Nephron progenitor cell (in vitro differentiated cells): Measurements from ENCODE around the gene MRPL33.
"Not testable (repeated sequence)": the region's sequence is repeated elsewhere in the genome, so short reads cannot be mapped to it uniquely, and the experiment has no call there.

ENCODE experiments used
- DNase-seq: peaks from one replicate; pipeline ENCODE4 v3.0.0; 2021
- H3K27ac Mint-ChIP-seq: 2 replicates; pipeline ENCODE4 v1.8.0; 2021; ENCODE audit warnings: mild to moderate bottlenecking, moderate library complexity, mixed read lengths
- H3K27me3 Mint-ChIP-seq: 2 replicates; pipeline ENCODE4 v1.8.0; 2021; ENCODE audit warnings: mild to moderate bottlenecking, low read depth, mixed read lengths; ENCODE audit not compliant: poor library complexity
- H3K36me3 Mint-ChIP-seq: 2 replicates; pipeline ENCODE4 v1.8.0; 2021; ENCODE audit warnings: low read depth, mixed read lengths
- H3K4me1 Mint-ChIP-seq: 2 replicates; pipeline ENCODE4 v1.8.0; 2021; ENCODE audit warnings: mixed read lengths
- H3K4me3 Mint-ChIP-seq: 2 replicates; pipeline ENCODE4 v1.8.0; 2021; ENCODE audit warnings: mild to moderate bottlenecking, moderate library complexity, mixed read lengths
- H3K9me3 Mint-ChIP-seq: 2 replicates; pipeline ENCODE4 v1.8.0; 2021; ENCODE audit warnings: mild to moderate bottlenecking, moderate library complexity, mixed read lengths
- CTCF ChIP-seq: fragments of 200-600 bp; sonication (generic); IDR thresholded peaks from 2 replicates; pipeline ENCODE4 v1.5.0; 2021; ENCODE audit warnings: antibody characterized with exemption

MRPL33 gene

GRCh38 chr2:27746325-27746724 is 25.2 kb upstream of the MRPL33 start:
- peaks cover 8% of the 10 kb centered on the region for H3K36me3 Mint-ChIP-seq
- H3K4me1 Mint-ChIP-seq = no peaks in the 10 kb centered on the region
- TF ChIP-seq CTCF = no peak
- peaks cover 10% of the 10 kb centered on the region for H3K27me3 Mint-ChIP-seq
- H3K4me3 Mint-ChIP-seq = no peak overlapping the region
- peaks cover 38% of the 10 kb centered on the region for H3K9me3 Mint-ChIP-seq
- no peak overlapping the region for H3K27ac Mint-ChIP-seq
- no peak for DNase-seq

GRCh38 chr2:27747827-27748352 is 23.6 kb upstream of the MRPL33 start:
- Mint-ChIP-seq H3K9me3 (peaks cover 25% of the 10 kb centered on the region), H3K27ac (no peak overlapping the region), H3K4me3 (no peak overlapping the region), H3K4me1 (peaks cover 12% of the 10 kb centered on the region), H3K27me3 (peaks cover 14% of the 10 kb centered on the region), H3K36me3 (peaks cover 8% of the 10 kb centered on the region)
- TF ChIP-seq CTCF = no peak
- no peak for DNase-seq

- H3K4me1 Mint-ChIP-seq = peaks cover 23% of the 10 kb centered on the region
- H3K27me3 Mint-ChIP-seq = peaks cover 14% of the 10 kb centered on the region
- H3K27ac Mint-ChIP-seq, H3K4me3 Mint-ChIP-seq, DNase-seq, H3K36me3 Mint-ChIP-seq: not testable (repeated sequence)
- peaks cover 24% of the 10 kb centered on the region for H3K9me3 Mint-ChIP-seq
Measured at GRCh38 chr2:27748803-27749554, 22.5 kb upstream of the MRPL33 start.

GRCh38 chr2:27751377-27751776 is 20.1 kb upstream of the MRPL33 start:
- no peak for TF ChIP-seq CTCF
- peaks cover 21% of the 10 kb centered on the region for H3K9me3 Mint-ChIP-seq
- peaks cover 32% of the 10 kb centered on the region for H3K4me1 Mint-ChIP-seq
- no peak overlapping the region for H3K27ac Mint-ChIP-seq
- H3K36me3 Mint-ChIP-seq = peaks cover 8% of the 10 kb centered on the region
- no peak overlapping the region for H3K4me3 Mint-ChIP-seq
- peaks cover 11% of the 10 kb centered on the region for H3K27me3 Mint-ChIP-seq
- DNase-seq = no peak

GRCh38 chr2:27752551-27753237 is 18.8 kb upstream of the MRPL33 start:
- Mint-ChIP-seq H3K4me3 (peak overlapping the region; percentile 79), H3K9me3 (peaks cover 21% of the 10 kb centered on the region), H3K36me3 (peaks cover 8% of the 10 kb centered on the region), H3K27ac (no peak overlapping the region), H3K27me3 (peaks cover 8% of the 10 kb centered on the region), H3K4me1 (peaks cover 32% of the 10 kb centered on the region)
- DNase-seq = peak; percentile 24
- TF ChIP-seq CTCF = no peak

- DNase-seq = peak; percentile 78
- TF ChIP-seq CTCF = peak; percentile 75
- H3K4me3 Mint-ChIP-seq = no peak overlapping the region
- H3K27ac Mint-ChIP-seq = no peak overlapping the region
- peaks cover 8% of the 10 kb centered on the region for H3K9me3 Mint-ChIP-seq
- peaks cover 32% of the 10 kb centered on the region for H3K4me1 Mint-ChIP-seq
- peaks cover 4% of the 10 kb centered on the region for H3K27me3 Mint-ChIP-seq
- H3K36me3 Mint-ChIP-seq = peaks cover 4% of the 10 kb centered on the region
Measured at GRCh38 chr2:27754138-27754588, 17.4 kb upstream of the MRPL33 start.
